ENCODE results near the gene SLCO4A1.

Gene SLCO4A1

DNA sequence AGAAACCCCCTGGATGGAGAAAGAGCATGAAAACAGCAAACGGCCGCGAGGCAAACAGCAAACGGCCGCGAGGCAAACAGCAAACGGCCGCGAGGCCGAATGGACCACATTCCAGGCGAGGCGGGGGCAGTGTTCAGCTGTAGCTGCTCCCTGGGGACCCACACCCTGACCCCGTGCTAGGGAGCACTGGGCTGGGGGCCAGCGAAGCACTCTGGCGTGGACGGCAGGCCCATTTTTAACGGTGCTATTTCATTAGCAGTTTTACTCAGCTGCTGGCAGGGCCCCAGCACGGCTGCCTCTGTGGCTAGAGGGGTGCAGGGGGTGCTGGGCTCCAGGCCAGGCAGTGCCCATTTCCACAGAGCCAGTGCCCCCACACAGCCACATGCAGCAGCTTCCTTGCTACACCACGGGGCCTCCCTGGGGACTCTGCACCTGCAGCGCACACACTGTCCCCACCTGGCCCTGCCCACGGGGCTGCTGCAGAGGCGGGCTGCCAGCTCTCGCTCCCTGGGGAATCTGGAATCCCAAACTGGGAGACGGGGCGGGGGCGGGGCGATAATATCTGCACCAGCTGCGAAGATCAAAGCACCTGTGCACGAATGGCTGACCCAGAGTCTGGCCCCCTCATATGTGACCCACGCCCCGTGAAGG, 35.6 kb upstream of the SLCO4A1 start:
- H3K4me3 ChIP-seq (ENCODE audit: low read depth, low read length): no peak overlapping the region
- no peak for DNase-seq (ENCODE audit: low read depth)
- TF ChIP-seq, protein P1, sequence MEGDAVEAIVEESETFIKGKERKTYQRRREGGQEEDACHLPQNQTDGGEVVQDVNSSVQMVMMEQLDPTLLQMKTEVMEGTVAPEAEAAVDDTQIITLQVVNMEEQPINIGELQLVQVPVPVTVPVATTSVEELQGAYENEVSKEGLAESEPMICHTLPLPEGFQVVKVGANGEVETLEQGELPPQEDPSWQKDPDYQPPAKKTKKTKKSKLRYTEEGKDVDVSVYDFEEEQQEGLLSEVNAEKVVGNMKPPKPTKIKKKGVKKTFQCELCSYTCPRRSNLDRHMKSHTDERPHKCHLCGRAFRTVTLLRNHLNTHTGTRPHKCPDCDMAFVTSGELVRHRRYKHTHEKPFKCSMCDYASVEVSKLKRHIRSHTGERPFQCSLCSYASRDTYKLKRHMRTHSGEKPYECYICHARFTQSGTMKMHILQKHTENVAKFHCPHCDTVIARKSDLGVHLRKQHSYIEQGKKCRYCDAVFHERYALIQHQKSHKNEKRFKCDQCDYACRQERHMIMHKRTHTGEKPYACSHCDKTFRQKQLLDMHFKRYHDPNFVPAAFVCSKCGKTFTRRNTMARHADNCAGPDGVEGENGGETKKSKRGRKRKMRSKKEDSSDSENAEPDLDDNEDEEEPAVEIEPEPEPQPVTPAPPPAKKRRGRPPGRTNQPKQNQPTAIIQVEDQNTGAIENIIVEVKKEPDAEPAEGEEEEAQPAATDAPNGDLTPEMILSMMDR (IDR thresholded peaks at IDR 0.05; ENCODE audit: control insufficient read depth, extremely low read depth, insufficient read depth): no peak

DNA sequence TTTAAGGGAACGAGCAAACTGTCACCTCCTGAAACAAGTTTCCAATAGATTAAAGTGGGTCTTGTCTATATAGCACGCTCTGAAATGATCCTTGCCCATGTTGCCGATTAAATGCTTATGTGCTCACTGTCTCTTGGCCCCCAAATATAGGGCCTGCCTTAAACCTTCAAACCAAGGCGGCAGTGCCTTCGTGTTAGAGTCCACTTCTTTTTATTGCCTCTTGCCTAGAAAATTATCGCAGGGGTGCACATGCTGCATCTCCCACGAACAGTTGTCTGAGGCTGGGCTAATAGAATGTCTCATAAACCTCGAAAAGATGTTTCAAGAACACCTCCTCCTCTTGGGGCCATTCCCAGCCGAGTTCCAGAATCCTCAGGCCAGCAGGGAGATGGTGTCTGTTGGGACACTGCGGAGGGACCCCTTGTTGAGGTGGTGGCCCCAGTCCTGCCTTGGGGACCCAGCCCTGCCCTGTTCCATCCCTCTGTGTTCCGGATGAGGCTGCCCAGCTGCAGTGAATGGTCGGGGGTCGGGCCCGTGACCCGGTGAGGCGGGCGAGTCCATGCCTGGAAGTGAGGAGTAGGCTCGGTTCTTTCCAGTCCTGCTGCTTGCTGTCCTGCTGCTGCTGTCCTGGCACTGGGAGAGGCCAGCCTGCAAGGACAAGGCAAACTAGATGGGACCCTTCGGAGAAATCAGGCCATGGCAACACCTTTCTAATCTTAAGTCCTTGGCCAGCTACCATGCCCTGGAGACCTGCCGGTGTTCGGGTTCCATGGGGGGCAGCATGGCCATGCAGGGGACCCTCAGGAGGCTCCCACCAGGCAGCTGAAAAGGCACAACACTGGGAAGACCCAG, 34.7 kb upstream of the SLCO4A1 start:
- no peak overlapping the region for H3K4me3 ChIP-seq (ENCODE audit: low read depth, low read length)
- TF ChIP-seq, protein P1 (IDR thresholded peaks at IDR 0.05; ENCODE audit: control insufficient read depth, extremely low read depth, insufficient read depth): no peak
- DNase-seq (ENCODE audit: low read depth): no peak

DNA sequence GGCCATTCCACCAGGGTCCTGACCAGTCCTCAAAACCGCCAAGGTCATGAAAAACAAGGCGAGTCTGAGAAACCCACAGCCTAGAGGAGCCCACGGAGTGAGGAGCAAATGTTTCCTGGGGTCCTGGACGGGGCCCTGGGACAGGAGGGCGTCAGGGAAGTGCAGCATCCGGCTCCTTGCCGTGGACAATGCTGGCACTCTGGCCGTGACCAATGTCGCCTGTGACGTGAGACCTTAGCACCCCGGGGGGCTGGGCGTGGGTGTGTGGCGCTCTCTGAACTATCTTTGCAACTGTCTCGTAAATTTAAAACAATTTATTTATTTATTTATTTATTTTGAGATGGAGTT, 34.1 kb upstream of the SLCO4A1 start:
- H3K4me3 ChIP-seq (ENCODE audit: low read depth, low read length): no peak overlapping the region
- DNase-seq (ENCODE audit: low read depth): no peak
- TF ChIP-seq, protein P1 (IDR thresholded peaks at IDR 0.05; ENCODE audit: control insufficient read depth, extremely low read depth, insufficient read depth): no peak

DNA sequence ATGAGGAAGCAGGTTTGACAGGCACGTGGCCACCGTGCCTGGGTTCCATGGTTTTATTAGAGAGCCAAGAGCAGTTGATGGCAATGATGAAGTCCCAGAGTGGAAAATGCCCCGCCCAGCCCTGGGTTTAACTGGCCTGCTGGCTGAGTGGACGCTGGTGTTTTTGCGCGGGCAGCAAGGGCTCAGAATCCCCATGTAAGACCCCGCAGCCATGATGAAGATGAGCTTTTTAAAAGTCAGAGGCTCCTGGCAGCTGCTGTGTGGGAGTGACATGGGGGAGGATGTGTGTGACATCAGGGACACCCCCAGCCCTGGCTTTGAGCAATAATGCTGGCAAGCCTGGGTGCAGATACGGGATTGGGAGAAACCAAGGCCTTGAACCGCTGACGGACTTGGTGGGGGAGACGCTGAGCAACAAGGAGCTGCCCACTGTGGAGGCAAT, 33.0 kb upstream of the SLCO4A1 start:
- H3K4me3 ChIP-seq (ENCODE audit: low read depth, low read length): no peak overlapping the region
- TF ChIP-seq, protein P1 (IDR thresholded peaks at IDR 0.05; ENCODE audit: control insufficient read depth, extremely low read depth, insufficient read depth): no peak

DNA sequence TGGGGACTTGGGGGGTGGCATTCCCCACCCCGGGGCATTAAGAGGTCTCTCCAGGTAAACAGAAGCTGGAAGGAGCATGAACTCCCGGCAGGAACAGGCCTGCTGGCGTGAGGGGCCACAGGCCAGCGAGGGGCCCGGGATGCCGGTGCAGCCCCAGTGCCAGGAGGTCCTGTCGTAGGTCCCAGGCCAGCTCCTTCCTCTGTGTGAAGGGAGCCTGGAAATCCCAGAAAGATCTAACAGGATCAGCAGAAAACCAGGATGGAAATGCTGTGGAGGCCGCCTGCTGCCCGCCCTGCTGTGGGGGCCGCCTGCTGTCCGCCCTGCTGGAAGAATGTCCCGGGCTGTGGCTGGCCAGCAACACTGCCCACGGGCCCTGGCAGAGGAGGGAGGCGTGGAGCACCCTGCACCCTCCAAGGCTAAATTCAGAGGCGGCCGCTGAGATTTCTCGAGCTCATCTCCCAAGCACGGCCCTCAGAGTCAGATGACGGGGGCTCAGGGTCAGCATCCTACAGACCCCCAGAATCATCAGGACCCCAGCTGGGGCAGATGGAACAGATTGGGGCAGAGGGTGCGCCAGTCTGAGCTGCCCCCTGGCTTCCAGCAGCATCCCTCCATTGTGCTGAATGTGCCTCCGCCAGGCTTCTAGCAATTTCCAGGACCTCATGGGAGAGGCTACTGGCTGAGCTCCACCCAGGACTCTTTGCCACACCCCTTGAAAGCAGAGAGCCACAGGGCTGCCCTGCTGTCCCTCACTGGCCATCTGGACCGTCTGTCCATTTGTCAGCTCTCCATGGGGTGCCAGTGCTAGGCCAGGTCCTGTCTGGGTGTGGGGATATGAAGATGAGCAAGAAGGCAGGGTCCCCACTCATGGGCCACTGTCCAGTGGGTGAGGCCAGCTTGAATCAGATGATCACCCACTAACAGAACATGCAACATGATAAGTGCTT, 32.2 kb upstream of the SLCO4A1 start:
- H3K4me3 ChIP-seq (ENCODE audit: low read depth, low read length): no peak overlapping the region
- no peak for DNase-seq (ENCODE audit: low read depth)
- TF ChIP-seq, protein P1 (IDR thresholded peaks at IDR 0.05; ENCODE audit: control insufficient read depth, extremely low read depth, insufficient read depth): no peak

More for the DNA sequence above, 33.0 kb upstream of the SLCO4A1 start:
- DNase-seq (ENCODE audit: low read depth): no peak

DNA sequence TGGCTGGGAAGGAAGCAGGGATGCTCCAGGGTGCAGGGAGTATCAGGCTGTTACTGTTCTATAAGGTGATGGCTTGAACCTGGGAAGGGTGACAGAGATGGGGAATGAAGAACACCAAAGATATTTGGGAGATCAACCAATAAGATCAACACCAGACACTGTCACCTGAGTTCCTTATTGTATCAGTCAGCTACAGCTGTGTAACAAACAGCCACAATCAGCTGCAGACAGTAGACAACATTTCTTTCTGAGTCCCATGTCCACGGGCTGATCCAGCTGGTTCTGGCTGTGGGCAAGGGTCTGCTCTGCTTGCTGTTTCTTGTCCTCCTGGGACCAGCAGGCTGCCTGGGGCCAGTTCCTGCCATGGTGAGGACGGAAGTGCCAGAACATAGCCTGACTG, 31.3 kb upstream of the SLCO4A1 start:
- no peak overlapping the region for H3K4me3 ChIP-seq (ENCODE audit: low read depth, low read length)
- DNase-seq (ENCODE audit: low read depth): no peak
- TF ChIP-seq, protein P1 (IDR thresholded peaks at IDR 0.05; ENCODE audit: control insufficient read depth, extremely low read depth, insufficient read depth): no peak

All from LNCaP clone FGC (cell line).